Mesenchymal stem cell (in vitro differentiated cells and primary cell): ENCODE data around the gene ACTR5.

ENCODE experiments used
- DNase-seq: peaks from one replicate; pipeline ENCODE4 v3.0.0-alpha.2; 2013
- H2AFZ ChIP-seq: one replicate; pipeline ENCODE4 v1.6.1; 2013; ENCODE audit warnings: low read depth, mild to moderate bottlenecking, control low read depth, inconsistent platforms, low read length, moderate library complexity
- H2AK5ac ChIP-seq: 2 replicates; pipeline ENCODE4 v1.6.1; 2013; ENCODE audit warnings: low read length, moderate library complexity, mild to moderate bottlenecking, inconsistent platforms; ENCODE audit not compliant: severe bottlenecking
- H2BK120ac ChIP-seq: one replicate; pipeline ENCODE4 v1.6.1; 2013; ENCODE audit warnings: low read depth, mild to moderate bottlenecking, inconsistent platforms, low read length, moderate library complexity
- H2BK12ac ChIP-seq, 2 experiments: one replicate each; pipeline ENCODE4 v1.6.1; 2013; ENCODE audit warnings: inconsistent platforms in 2 of 2, low read length in 2 of 2, mild to moderate bottlenecking in 2 of 2, moderate library complexity in 2 of 2, control low read depth in 1 of 2
- H2BK15ac ChIP-seq: one replicate; pipeline ENCODE4 v1.6.1; 2013; ENCODE audit warnings: mild to moderate bottlenecking, low read depth, inconsistent platforms; ENCODE audit not compliant: poor library complexity, severe bottlenecking
- H2BK5ac ChIP-seq: 2 replicates; pipeline ENCODE4 v1.6.1; 2013; ENCODE audit warnings: low read depth, mild to moderate bottlenecking, low read length, control low read depth, inconsistent platforms; ENCODE audit not compliant: poor library complexity, severe bottlenecking
- H3K14ac ChIP-seq, 2 experiments: one replicate each; pipeline ENCODE4 v1.6.1; 2013; ENCODE audit warnings: inconsistent platforms in 2 of 2, low read length in 2 of 2, control low read depth in 1 of 2, mild to moderate bottlenecking in 1 of 2, moderate library complexity in 1 of 2
- H3K18ac ChIP-seq, 2 experiments: one replicate each; pipeline ENCODE4 v1.6.1; 2013; ENCODE audit warnings: inconsistent platforms in 2 of 2, low read length in 2 of 2, control low read depth in 1 of 2, low read depth in 1 of 2, mild to moderate bottlenecking in 1 of 2
- H3K23ac ChIP-seq, 2 experiments: one replicate each; pipeline ENCODE4 v1.6.1; 2013; ENCODE audit warnings: inconsistent platforms in 2 of 2, low read length in 2 of 2, mild to moderate bottlenecking in 2 of 2, moderate library complexity in 2 of 2, control low read depth in 1 of 2
- H3K27ac ChIP-seq: 2 replicates; pipeline ENCODE4 v1.5.1; 2013; ENCODE audit warnings: mild to moderate bottlenecking, moderate library complexity, low read length, control low read depth, inconsistent platforms; ENCODE audit not compliant: poor library complexity, severe bottlenecking
- H3K27me3 ChIP-seq, 2 experiments: 2 replicates each; pipeline versions ENCODE4 v1.6.1 to v1.7.0; 2013; ENCODE audit warnings: low read length in 2 of 2, mild to moderate bottlenecking in 2 of 2, moderate library complexity in 2 of 2, control low read depth in 1 of 2, inconsistent platforms in 1 of 2; ENCODE audit not compliant: control insufficient read depth in 1 of 2, insufficient read depth in 1 of 2
- H3K36me3 ChIP-seq, 2 experiments: 2 replicates each; pipeline versions ENCODE4 v1.6.1 to v1.7.0; 2013; ENCODE audit warnings: low read length in 2 of 2, control low read depth in 1 of 2, inconsistent platforms in 1 of 2, low read depth in 1 of 2, mild to moderate bottlenecking in 1 of 2; ENCODE audit not compliant: insufficient read depth in 2 of 2, control insufficient read depth in 1 of 2
- H3K4ac ChIP-seq, 2 experiments: one replicate each; pipeline ENCODE4 v1.6.1; 2013; ENCODE audit warnings: inconsistent platforms in 2 of 2, low read length in 2 of 2, mild to moderate bottlenecking in 2 of 2, moderate library complexity in 2 of 2, control low read depth in 1 of 2, low read depth in 1 of 2
- H3K4me1 ChIP-seq: 2 replicates; pipeline ENCODE4 v1.6.1; 2013; ENCODE audit warnings: low read depth, low read length, control low read depth; ENCODE audit not compliant: control insufficient read depth, insufficient read depth
- H3K4me2 ChIP-seq: 2 replicates; pipeline ENCODE4 v1.6.1; 2013; ENCODE audit warnings: low read length, mild to moderate bottlenecking, inconsistent platforms; ENCODE audit not compliant: poor library complexity, severe bottlenecking
- H3K4me3 ChIP-seq, 2 experiments: 2 replicates each; pipeline versions ENCODE4 v1.5.1 to v1.7.0; 2013; ENCODE audit warnings: low read length in 2 of 2, mild to moderate bottlenecking in 2 of 2, control low read depth in 1 of 2, low read depth in 1 of 2; ENCODE audit not compliant: insufficient read depth in 1 of 2
- H3K79me1 ChIP-seq: replicated peaks from 2 replicates; pipeline ENCODE4 v1.6.1; 2013; ENCODE audit warnings: mild to moderate bottlenecking, control low read depth, low read length, inconsistent platforms; ENCODE audit not compliant: poor library complexity, severe bottlenecking
- H3K9ac ChIP-seq: 2 replicates; pipeline ENCODE4 v1.7.0; 2013; ENCODE audit warnings: mild to moderate bottlenecking, low read length, moderate library complexity
- H3K9me3 ChIP-seq: 2 replicates; pipeline ENCODE4 v1.7.0; 2013; ENCODE audit warnings: mild to moderate bottlenecking, low read length; ENCODE audit not compliant: control insufficient read depth
- H4K8ac ChIP-seq: one replicate; pipeline ENCODE4 v1.6.1; 2013; ENCODE audit warnings: inconsistent platforms, mild to moderate bottlenecking, low read length, moderate library complexity
- H4K91ac ChIP-seq: one replicate; pipeline ENCODE4 v1.6.1; 2013; ENCODE audit warnings: mild to moderate bottlenecking, low read length, inconsistent platforms
- WGBS: methylation state at CpG from one replicate; pipeline ENCODE4 v1.1.7; 2013; ENCODE audit warnings: mixed read lengths; 5-methylcytosine and 5-hydroxymethylcytosine counted together

Gene ACTR5

GRCh38 chr20:38724626-38725147 is 23.6 kb upstream of the ACTR5 start:
- no peak overlapping the region for H3K14ac ChIP-seq
- H2BK12ac ChIP-seq = no peak overlapping the region
- no peak overlapping the region for H4K91ac ChIP-seq
- 2% methylated on average over 39 of the region's 46 CpGs for WGBS
- no peak for DNase-seq
- no peak overlapping the region for H3K9ac ChIP-seq
- H2BK120ac ChIP-seq = no peak overlapping the region
- no peak overlapping the region for H2AK5ac ChIP-seq
- no peaks in the 10 kb centered on the region for H3K36me3 ChIP-seq
- H4K8ac ChIP-seq = no peak overlapping the region
- no peak overlapping the region for H3K4me2 ChIP-seq
- no peak overlapping the region for H3K23ac ChIP-seq
- H2AFZ ChIP-seq = no peak overlapping the region
- peaks cover 97 to 99% of the 10 kb centered on the region in 2 experiments for H3K27me3 ChIP-seq
- no peak overlapping the region for H2BK5ac ChIP-seq
- H3K27ac ChIP-seq = no peak overlapping the region
- peaks cover 4% of the 10 kb centered on the region for H3K9me3 ChIP-seq
- H3K4me3 ChIP-seq = no peak overlapping the region
- H2BK15ac ChIP-seq = no peak overlapping the region
- H3K4me1 ChIP-seq = peaks cover 27% of the 10 kb centered on the region
- no peak overlapping the region for H3K4ac ChIP-seq
- H3K79me1 ChIP-seq = no peaks in the 10 kb centered on the region
- H3K18ac ChIP-seq = no peak overlapping the region

- Histone ChIP-seq H3K14ac (no peak overlapping the region), H4K91ac (no peak overlapping the region), H3K36me3 (no peaks in the 10 kb centered on the region), H4K8ac (no peak overlapping the region), H3K23ac (no peak overlapping the region), H3K4me1 (peaks cover 27% of the 10 kb centered on the region), H3K27me3 (peaks cover 97 to 99% of the 10 kb centered on the region in 2 experiments), H3K4me3 (no peak overlapping the region), H3K27ac (no peak overlapping the region), H3K18ac (no peak overlapping the region), H3K79me1 (no peaks in the 10 kb centered on the region), H3K4ac (no peak overlapping the region), H2BK5ac (no peak overlapping the region), H3K9ac (no peak overlapping the region), H2BK120ac (no peak overlapping the region), H3K4me2 (no peak overlapping the region), H3K9me3 (peaks cover 6% of the 10 kb centered on the region), H2AK5ac (no peak overlapping the region), H2BK12ac (no peak overlapping the region), H2AFZ (no peak overlapping the region), H2BK15ac (no peak overlapping the region)
- 9% methylated on average over 29 of the region's 35 CpGs for WGBS
- no peak for DNase-seq
These were observed 22.9 kb upstream of the ACTR5 start for GRCh38 chr20:38725148-38725901.

DNA sequence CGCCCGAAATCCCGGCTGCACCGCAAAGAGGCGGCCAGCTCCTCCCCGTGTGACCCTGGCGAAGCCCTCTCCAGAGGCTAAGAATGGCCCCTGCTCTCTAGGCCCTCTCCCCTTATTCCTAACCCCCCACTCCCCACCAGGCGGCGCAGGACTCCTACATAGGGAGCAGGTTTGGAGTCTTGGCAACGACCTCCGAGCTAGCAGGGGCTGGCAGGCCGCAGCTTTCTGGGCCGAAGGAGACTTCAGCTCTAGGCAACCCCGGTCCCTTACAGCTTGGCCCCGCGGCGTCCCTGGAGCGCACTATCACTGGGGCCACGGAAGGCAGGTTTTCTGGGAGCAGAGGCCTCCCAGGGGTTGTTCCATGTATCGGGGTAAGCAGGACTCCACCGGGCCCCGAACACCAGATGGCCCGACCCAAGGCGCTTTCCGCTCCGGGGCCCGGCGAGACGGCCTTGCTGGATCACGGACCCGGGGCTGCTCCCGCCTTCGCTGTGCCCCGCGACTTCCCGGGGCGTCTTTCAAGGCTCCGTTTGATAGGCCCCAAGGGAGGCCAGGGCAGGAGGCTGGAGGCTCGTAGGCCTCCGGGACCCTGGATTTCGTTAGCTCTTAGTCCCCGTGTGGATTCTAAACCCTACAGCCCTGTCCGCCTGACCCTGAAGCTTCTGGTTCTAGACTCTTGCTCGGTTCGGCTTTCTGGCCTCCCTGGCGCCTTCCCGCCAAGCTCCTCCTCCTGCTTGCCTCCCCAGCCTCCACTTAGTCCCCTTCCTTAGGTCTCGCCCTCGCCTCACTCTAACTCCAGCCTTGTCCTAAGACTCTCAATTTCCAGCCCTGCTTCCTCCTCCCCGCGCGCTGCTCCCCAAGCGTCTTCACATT is 22.1 kb upstream of the ACTR5 start:
- no peaks in the 10 kb centered on the region for H3K79me1 ChIP-seq
- H3K9me3 ChIP-seq = peaks cover 6% of the 10 kb centered on the region
- H3K4me2 ChIP-seq = no peak overlapping the region
- H2AFZ ChIP-seq = no peak overlapping the region
- no peak overlapping the region for H4K8ac ChIP-seq
- no peak overlapping the region for H3K23ac ChIP-seq
- no peak overlapping the region for H2BK5ac ChIP-seq
- no peak overlapping the region for H3K4me3 ChIP-seq
- peaks cover 97 to 99% of the 10 kb centered on the region in 2 experiments for H3K27me3 ChIP-seq
- no peak overlapping the region for H3K14ac ChIP-seq
- no peak overlapping the region for H4K91ac ChIP-seq
- H3K4ac ChIP-seq = no peak overlapping the region
- 6% methylated on average over 53 of the region's 53 CpGs for WGBS
- peak; percentile 33 for DNase-seq
- H3K18ac ChIP-seq = no peak overlapping the region
- no peaks in the 10 kb centered on the region for H3K36me3 ChIP-seq
- H2BK12ac ChIP-seq = no peak overlapping the region
- H2BK15ac ChIP-seq = no peak overlapping the region
- no peak overlapping the region for H2AK5ac ChIP-seq
- no peak overlapping the region for H2BK120ac ChIP-seq
- no peak overlapping the region for H3K27ac ChIP-seq
- no peak overlapping the region for H3K9ac ChIP-seq
- peaks cover 29% of the 10 kb centered on the region for H3K4me1 ChIP-seq
